Thymus (tissue), 11 donors: ENCODE data around the gene MPPED1. TPM values are rescaled to one million over a fixed set of nuclear protein-coding genes. Genes with fewer than 3 reads are reported as not detected.

ENCODE experiments used
- DNase-seq, 9 donors: peaks; one replicate each; pipeline ENCODE4 v3.0.0-alpha.2; 2013; ENCODE audit warnings: low spot score in 9 of 9, low read depth in 6 of 9, missing footprints in 1 of 9
- H3K27ac ChIP-seq, 2 donors: one replicate each; pipeline ENCODE4 v1.5.1; 2013; ENCODE audit warnings: control low read depth in 1 of 2, low read depth in 1 of 2, low read length in 1 of 2, mild to moderate bottlenecking in 1 of 2, moderate library complexity in 1 of 2
- H3K27me3 ChIP-seq, 2 donors: one replicate each; pipeline ENCODE4 v1.5.1; 2013; ENCODE audit warnings: low read length in 1 of 2; ENCODE audit not compliant: control insufficient read depth in 2 of 2, insufficient read depth in 1 of 2
- H3K36me3 ChIP-seq, 2 donors: one replicate each; pipeline ENCODE4 v1.5.1; 2013; ENCODE audit warnings: low read length in 1 of 2, mild to moderate bottlenecking in 1 of 2, moderate library complexity in 1 of 2; ENCODE audit not compliant: control insufficient read depth in 2 of 2, insufficient read depth in 2 of 2
- H3K4me1 ChIP-seq, 2 donors: one replicate each; pipeline ENCODE4 v1.5.1; 2013; ENCODE audit warnings: low read length in 2 of 2; ENCODE audit not compliant: control insufficient read depth in 2 of 2, insufficient read depth in 2 of 2
- H3K4me3 ChIP-seq, 2 donors: one replicate each; pipeline ENCODE4 v1.5.1; 2013; ENCODE audit warnings: low read length in 2 of 2, control low read depth in 1 of 2, mild to moderate bottlenecking in 1 of 2
- H3K9me3 ChIP-seq, 2 donors: one replicate each; pipeline ENCODE4 v1.5.1; 2013; ENCODE audit warnings: low read length in 1 of 2, mild to moderate bottlenecking in 1 of 2; ENCODE audit not compliant: control insufficient read depth in 2 of 2, insufficient read depth in 1 of 2
- WGBS: extraction: QIAGEN DNeasy Blood & Tissue Kit; methylation state at CpG from one replicate; pipeline ENCODE4 v1.1.7; 2013; 5-methylcytosine and 5-hydroxymethylcytosine counted together
- polyA plus RNA-seq: library from polyadenylated mRNA; stranded (reverse); fragments of 200-250 nt; gene quantifications from one replicate; pipeline ENCODE4 v1.2.3, GENCODE V29; 2013
- total RNA-seq: library from RNA; stranded (reverse); fragments of 120-200 nt; gene quantifications from one replicate; pipeline ENCODE4 v1.2.4, GENCODE V29; 2013
- donor health status: healthy.

MPPED1 gene
- total and polyA plus RNA-seq, 2 donors = 0.19 to 6.5 TPM

DNA sequence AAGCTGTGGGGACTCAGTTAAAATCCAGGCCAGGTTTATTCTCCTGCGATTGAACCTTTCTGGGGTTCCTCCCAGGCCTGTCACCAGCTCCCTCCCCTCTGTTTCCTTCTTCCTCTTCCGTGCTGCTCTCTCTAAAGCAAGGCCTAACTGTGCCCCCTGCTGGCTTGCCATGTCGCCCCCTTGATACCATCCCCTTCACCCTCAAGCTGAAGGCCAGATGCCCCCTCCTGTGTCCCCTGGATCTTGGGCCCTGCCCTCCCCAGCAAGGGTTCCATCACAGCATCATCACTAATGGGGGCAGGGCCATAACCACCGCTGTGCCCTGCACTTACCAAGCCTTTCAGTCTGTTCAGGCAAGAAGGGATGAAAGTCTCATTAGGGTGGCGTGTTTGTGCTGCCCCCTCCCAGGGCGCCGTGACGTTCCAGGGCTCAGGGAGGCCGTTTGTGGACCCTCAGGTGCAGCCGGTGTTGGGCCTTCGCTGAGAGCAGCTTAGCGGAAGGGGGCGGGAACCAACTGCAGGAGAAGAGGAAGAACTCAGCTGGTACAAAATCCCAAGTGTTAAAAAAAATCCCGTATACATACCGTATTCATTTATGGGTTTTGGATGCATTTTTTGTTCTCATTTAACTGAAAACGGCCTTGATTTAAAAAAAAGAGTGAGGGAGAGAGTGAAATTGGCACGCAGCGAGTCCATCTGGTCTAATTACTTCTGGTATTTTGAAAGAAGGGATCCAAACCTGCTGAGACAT lies 69.9 kb downstream of the MPPED1 start:
- H3K4me1 ChIP-seq = peaks cover 11 to 22% of the 10 kb centered on the region in 2 donors
- no peaks in the 10 kb centered on the region for H3K27me3 ChIP-seq
- 16% methylated on average over 18 of the region's 18 CpGs for WGBS
- H3K4me3 ChIP-seq = peak overlapping the region; percentile 24
- H3K36me3 ChIP-seq = no peaks in the 10 kb centered on the region
- H3K9me3 ChIP-seq = no peaks in the 10 kb centered on the region
- DNase-seq = peak in 6 of 9 donors; percentile 13 to 69 (median 20)
- H3K27ac ChIP-seq = peak overlapping the region in 1 of 2 donors; percentile 61

DNA sequence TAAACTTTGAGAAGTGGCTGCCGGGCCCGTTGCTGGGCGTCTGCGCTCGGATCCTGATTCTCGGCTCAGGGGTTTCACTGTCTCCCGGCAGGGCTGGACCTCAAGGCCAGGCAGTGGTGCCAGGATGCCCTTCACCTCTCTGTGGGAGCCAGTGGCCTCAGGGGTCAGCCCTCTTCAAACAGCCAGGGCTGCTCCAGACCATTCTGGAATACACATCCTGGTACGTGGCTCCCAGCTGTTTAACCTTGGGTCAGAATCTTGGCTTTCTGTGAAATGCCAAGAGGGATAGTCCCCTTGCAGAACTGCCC lies 70.5 kb downstream of the MPPED1 start:
- 89% methylated on average over 8 of the region's 8 CpGs for WGBS
- H3K27ac ChIP-seq = no peak overlapping the region

GRCh38 chr22:43483266-43483665 lies 71.5 kb downstream of the MPPED1 start:
- H3K27me3 ChIP-seq = no peaks in the 10 kb centered on the region
- DNase-seq = no peak
- H3K9me3 ChIP-seq = no peaks in the 10 kb centered on the region
- peaks cover 11 to 22% of the 10 kb centered on the region in 2 donors for H3K4me1 ChIP-seq
- H3K36me3 ChIP-seq = no peaks in the 10 kb centered on the region
- no peak overlapping the region for H3K27ac ChIP-seq
- WGBS = 95% methylated on average over 13 of the region's 13 CpGs
- H3K4me3 ChIP-seq = no peak overlapping the region

More for the DNA sequence above, 70.5 kb downstream of the MPPED1 start:
- Histone ChIP-seq H3K4me3 (no peak overlapping the region), H3K4me1 (peaks cover 11 to 22% of the 10 kb centered on the region in 2 donors), H3K36me3 (no peaks in the 10 kb centered on the region), H3K27me3 (no peaks in the 10 kb centered on the region), H3K9me3 (no peaks in the 10 kb centered on the region)
- DNase-seq = no peak

GRCh38 chr22:43483669-43484068 lies 71.9 kb downstream of the MPPED1 start:
- Histone ChIP-seq H3K27ac (no peak overlapping the region), H3K36me3 (no peaks in the 10 kb centered on the region), H3K4me1 (peaks cover 11 to 22% of the 10 kb centered on the region in 2 donors), H3K9me3 (no peaks in the 10 kb centered on the region), H3K27me3 (no peaks in the 10 kb centered on the region), H3K4me3 (no peak overlapping the region)
- 96% methylated on average over 7 of the region's 7 CpGs for WGBS
- DNase-seq = no peak

DNA sequence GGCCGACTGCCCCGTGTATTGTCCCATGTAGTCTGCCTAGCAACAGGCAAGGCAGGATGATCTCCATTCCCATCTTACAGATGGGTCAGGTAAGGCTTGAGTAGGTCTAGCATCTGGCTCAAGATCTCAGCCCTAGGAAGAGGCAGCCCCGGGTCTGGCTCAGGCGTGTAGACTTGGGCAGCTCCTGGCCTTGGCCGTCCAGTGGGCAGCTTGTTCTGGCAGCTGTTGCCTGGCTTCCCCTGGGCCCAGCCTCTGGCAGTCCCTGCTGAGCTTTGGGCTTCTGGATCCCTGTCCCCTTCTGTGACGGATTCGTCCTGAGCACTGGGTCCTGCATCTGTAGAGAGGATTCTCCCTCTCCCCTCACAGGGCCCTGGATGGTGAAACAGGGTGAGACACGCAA lies 72.4 kb downstream of the MPPED1 start:
- no peaks in the 10 kb centered on the region for H3K36me3 ChIP-seq
- 97% methylated on average over 8 of the region's 8 CpGs for WGBS
- H3K4me3 ChIP-seq = no peak overlapping the region
- peaks cover 11 to 22% of the 10 kb centered on the region in 2 donors for H3K4me1 ChIP-seq
- DNase-seq = no peak
- H3K27me3 ChIP-seq = no peaks in the 10 kb centered on the region
- H3K27ac ChIP-seq = no peak overlapping the region
- H3K9me3 ChIP-seq = no peaks in the 10 kb centered on the region

DNA sequence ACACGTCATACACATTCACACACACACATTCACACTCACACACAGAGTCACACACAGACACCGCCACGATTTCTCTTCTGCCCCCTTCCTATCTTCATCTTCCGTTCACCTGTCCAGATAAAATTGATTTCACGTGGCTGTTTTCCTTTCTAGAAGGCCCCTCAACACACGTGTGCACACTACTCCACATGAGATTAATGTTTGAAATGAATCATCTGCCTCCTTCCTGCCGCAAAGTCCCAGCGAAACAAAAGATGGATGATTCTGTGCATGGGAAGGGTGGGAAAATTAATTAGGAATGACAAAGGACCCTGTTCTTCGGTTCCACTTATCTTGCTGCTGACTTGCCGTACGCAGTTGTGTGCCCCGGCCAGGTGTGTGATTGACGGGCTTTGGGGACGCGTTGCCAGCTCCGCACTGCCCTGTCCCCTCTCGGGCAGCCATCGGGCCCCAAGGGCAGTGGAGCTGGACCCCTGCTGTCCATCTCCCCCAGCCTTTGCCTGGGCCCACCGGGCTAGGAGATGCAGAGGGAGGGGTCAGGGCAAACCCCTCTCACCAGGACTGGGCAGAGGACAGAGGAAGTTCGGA lies 73.8 kb downstream of the MPPED1 start:
- DNase-seq = no peak
- Histone ChIP-seq H3K36me3 (no peaks in the 10 kb centered on the region), H3K9me3 (no peaks in the 10 kb centered on the region), H3K4me1 (peaks cover 7 to 15% of the 10 kb centered on the region in 2 donors), H3K27me3 (no peaks in the 10 kb centered on the region), H3K27ac (no peak overlapping the region), H3K4me3 (no peak overlapping the region)
- 90% methylated on average over 20 of the region's 20 CpGs for WGBS

DNA sequence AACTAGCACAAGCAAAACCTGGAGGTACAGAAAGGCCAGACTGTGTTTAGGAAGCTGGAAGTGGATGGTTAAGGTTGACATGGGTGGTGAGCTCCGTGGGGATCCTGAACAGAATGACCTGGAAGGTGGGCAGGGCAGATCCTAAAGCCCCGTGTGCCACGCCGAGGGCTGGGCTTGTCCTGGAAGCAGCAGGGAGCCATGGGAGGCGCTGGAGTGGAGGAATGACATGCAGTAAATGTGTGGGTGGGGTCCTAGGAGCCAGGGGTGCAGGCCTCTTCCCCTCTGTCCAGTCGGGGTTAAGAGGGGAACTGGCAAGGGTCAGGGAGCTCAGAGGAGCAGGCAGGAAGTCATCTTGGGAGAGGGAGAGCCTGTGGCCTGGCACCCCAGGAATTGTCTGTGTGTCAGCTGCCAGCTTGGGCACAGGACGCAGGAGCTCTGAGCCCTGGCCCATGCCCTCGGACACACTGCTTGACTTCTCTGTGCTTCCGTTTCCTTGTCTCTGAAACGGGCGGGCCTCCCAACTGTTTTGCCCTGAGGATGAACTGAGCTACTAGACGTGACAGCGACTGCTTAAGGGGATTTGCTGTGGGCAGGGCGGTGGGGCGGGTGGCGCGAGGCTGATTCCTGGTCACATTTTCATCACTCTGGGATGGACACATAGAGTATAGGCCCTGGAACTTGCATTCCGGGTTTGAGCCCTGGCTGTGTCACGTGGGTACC lies 75.7 kb downstream of the MPPED1 start:
- no peaks in the 10 kb centered on the region for H3K9me3 ChIP-seq
- no peaks in the 10 kb centered on the region for H3K36me3 ChIP-seq
- WGBS = 91% methylated on average over 19 of the region's 19 CpGs
- no peak overlapping the region for H3K27ac ChIP-seq
- peaks cover 0 to under 1% of the 10 kb centered on the region in 2 donors for H3K4me1 ChIP-seq
- no peak overlapping the region for H3K4me3 ChIP-seq
- H3K27me3 ChIP-seq = no peaks in the 10 kb centered on the region
- DNase-seq = no peak

- Histone ChIP-seq H3K4me1 (no peaks in the 10 kb centered on the region), H3K4me3 (no peak overlapping the region), H3K27ac (no peak overlapping the region), H3K27me3 (no peaks in the 10 kb centered on the region), H3K36me3 (no peaks in the 10 kb centered on the region), H3K9me3 (no peaks in the 10 kb centered on the region)
- WGBS = 88% methylated on average over 26 of the region's 26 CpGs
- DNase-seq = no peak
These were observed 76.4 kb downstream of the MPPED1 start for GRCh38 chr22:43488031-43488866.
